GM12892 (cell line): ENCODE results near the gene IP6K2.
"Not testable (repeated sequence)": the region's sequence is repeated elsewhere in the genome, so short reads cannot be mapped to it uniquely, and the experiment has no call there.

Experiments
- DNase-seq: peaks from one replicate; pipeline ENCODE4 v3.0.0; 2011; ENCODE audit not compliant: insufficient read length
- FAIRE-seq: peaks from 2 replicates; lab custom pipeline; 2011; peaks lifted over from hg19 to GRCh38; lab: Jason Lieb, UNC
- POLR2A ChIP-seq: IDR thresholded peaks from 2 replicates; pipeline ENCODE4 v1.6.1; 2011; ENCODE audit warnings: low read depth, low read length, control low read depth
- POLR2AphosphoS5 ChIP-seq: IDR thresholded peaks from 2 replicates; pipeline ENCODE4 v1.6.1; 2011; ENCODE audit warnings: low read depth, low read length, control low read depth
- TAF1 ChIP-seq: IDR thresholded peaks from 2 replicates; pipeline ENCODE4 v1.6.1; 2011; ENCODE audit warnings: low read depth, mild to moderate bottlenecking, control low read depth, low read length, borderline replicate concordance

The IP6K2 gene

DNA sequence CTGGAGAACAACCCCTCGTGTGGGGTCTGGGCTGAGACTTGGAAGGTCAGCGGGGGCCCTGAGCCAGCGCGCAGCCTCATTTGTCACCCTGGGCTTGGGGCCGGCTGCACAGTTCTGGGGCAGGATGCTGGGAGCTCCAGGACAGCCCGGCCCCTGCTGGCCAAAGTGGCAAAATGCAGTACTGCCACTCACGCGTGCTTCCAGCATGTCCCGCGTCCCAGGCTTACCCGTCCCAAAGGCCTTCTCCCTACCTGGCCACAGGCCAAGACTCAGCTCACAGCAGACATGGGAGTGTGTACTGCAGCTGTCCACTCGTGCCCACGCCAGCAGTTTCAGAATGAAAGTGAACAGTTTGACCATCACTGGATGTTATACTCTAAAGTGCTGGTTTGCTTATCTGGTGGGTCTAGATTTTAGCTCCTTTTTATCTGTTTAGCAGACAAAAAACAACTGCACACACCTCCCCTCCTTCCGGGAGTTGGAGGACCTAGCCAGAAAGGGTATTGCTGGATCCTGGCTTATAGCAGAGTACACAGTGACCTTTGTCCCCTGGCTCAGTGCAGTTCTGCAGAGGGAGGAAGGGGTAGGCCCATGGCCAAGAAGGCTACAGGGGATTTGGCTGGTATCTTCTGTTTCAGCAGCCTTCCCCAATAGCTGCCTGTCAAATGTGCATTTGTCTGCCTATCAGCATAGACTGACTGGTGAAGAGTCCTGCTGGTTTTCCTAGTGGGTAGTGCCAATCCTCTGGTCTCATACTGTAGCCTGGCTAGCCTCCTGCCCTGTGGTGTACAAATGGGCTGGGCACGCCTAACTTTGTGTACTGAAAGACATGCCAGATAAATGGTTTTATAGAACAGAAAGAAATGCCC lies 23.2 kb upstream of the IP6K2 start:
- peak; percentile 91 for FAIRE-seq
- peak; percentile 85 for DNase-seq
- TF ChIP-seq POLR2AphosphoS5: no peak
- no peak for TF ChIP-seq TAF1
- no peak for TF ChIP-seq POLR2A

DNA sequence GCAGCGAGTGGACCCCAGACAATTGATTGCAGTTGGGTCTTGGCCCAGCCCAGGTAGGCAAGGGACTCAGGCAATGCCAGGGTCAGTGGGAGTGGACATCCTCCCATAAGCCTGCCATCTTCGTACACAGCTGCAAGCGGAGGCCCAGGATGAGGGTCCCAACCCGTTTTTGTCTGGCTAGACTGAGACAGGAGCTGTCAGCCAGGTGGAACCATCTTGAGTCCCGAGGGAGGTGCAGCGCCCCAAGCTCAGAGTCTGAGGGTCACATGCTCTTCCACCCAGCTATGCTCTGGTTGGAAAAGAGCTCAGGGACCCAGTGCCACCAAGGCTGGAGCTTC lies 22.6 kb upstream of the IP6K2 start:
- FAIRE-seq: no peak
- DNase-seq: no peak
- TF ChIP-seq POLR2A: no peak
- TF ChIP-seq TAF1: no peak
- no peak for TF ChIP-seq POLR2AphosphoS5

DNA sequence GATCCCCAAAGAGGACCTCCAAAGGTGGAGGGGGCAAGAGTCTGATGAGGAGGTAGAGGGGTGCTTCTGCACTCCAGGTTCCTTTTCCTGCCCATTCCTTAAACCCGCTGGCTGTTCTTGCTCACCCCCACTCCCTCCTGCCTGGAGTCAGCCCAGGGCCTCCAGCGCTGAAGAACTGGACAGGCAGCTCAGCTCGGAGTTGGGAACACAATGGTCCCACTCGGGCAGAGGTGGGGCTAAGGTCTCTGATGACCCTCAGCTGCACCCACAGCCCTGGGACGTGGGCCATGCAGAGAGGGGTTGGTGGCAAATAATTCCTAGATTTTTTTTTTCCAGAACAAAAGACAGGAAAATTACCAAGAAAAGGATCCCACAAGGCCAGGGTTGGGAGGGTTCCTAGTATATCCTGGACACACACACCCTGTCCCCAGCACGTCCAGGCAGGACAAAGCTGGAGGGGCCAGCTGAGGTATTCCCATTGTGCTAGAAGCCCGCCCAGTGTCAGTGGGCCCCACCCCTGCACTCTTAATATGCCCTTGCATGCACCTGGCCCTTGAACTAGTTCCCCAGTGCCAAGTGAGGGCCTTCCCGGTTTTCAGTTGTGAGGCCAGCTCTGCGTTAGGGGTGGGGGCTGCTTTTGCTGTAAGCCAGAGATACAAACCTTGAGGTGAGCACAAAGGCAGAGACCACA lies 22.1 kb upstream of the IP6K2 start:
- FAIRE-seq: no peak
- DNase-seq: no peak
- TF ChIP-seq TAF1 (no peak), POLR2AphosphoS5 (no peak), POLR2A (no peak)

DNA sequence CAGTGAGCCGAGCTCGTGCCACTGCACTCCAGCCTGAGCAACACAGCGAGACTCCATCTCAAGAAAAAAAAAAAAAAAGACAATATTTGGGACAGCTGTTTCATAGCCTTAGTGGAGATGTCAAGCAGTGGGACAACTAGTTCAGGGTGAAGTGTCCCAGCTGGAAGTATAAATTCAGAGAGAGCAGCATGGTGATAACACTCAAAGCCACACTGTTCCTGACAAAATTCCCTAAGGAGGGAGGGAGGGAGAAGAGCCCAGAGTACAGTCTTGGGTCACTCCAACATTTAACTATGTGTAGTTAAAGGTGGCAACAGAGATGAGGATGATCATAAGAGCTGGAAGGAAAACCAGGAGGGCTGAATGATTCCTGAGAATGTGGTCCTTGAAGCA lies 21.1 kb upstream of the IP6K2 start:
- TF ChIP-seq TAF1 (no peak), POLR2A (no peak)
- DNase-seq (no peak), FAIRE-seq (no peak)

DNA sequence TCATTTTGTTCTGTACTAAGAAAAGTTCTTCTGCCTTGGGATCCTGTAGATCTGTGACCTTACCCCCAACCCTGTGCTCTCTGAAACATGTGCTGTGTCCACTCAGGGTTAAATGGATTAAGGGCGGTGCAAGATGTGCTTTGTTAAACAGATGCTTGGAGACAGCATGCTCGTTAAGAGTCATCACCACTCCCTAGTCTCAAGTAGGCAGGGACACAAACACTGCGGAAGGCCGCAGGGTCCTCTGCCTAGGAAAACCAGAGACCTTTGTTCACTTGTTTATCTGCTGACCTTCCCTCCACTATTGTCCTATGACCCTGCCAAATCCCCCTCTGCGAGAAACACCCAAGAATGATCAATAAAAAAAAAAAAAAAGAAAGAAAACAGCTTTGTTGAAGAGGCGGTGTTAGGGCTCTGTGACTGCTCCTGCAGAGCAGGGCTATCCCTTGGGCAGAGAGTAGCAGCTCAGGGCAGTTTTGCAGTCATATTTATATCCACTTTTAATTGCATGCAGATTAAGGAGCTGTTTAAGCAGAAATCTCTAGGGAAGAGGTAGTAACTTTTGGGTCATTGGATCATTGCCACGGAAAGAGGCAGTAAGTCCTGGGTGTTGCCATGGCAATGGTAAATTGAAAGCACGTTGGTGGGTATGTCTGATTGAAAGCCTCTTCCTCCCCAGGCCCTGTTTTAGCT lies 18.2 kb upstream of the IP6K2 start:
- DNase-seq: not testable (repeated sequence)

DNA sequence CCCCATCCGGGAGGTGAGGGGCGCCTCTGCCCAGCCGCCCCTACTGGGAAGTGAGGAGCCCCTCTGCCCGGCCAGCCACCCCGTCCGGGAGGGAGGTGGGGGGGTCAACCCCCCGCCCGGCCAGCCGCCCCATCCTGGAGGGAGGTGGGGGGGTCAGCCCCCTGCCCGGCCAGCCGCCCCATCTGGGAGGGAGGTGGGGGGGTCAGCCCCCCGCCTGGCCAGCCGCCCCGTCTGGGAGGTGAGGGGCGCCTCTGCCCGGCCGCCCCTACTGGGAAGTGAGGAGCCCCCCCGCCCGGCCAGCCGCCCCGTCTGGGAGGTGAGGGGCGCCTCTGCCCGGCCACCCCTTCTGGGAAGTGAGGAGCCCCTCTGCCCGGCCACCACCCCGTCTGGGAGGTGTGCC lies 17.5 kb upstream of the IP6K2 start:
- FAIRE-seq, DNase-seq: not testable (repeated sequence)

More for the DNA sequence above, 18.2 kb upstream of the IP6K2 start:
- FAIRE-seq: not testable (repeated sequence)

GRCh38 chr3:48733752-48734518 lies 16.9 kb upstream of the IP6K2 start:
- FAIRE-seq, DNase-seq: not testable (repeated sequence)

DNA sequence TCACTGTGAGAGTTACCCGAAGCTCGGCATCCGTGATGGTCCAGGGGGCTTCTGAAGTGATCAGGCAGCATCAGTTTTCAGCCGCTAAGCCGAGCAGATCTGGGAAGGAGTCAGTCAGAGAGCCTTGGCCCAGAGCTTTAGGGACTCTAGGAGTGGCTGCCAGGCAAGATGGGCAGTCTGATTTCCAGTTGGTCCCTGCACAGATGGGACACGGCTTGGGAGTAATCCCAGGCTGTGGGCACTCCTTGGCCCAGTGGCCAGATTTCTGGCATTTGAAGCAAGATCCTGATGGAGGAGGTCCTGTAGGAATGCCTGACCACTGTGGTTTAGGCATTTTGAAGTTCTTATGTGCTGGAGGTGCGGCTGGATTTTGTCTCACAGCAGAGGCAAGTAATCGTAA lies 10.5 kb upstream of the IP6K2 start:
- TF ChIP-seq POLR2A: no peak
- FAIRE-seq (no peak), DNase-seq (no peak)

- not testable (repeated sequence) for DNase-seq, FAIRE-seq
Observed at GRCh38 chr3:48725185-48725855, 8.3 kb upstream of the IP6K2 start.

GRCh38 chr3:48723725-48724124 lies 6.7 kb upstream of the IP6K2 start:
- FAIRE-seq (no peak), DNase-seq (no peak)
- TF ChIP-seq POLR2AphosphoS5 (no peak), POLR2A (no peak), TAF1 (no peak)

DNA sequence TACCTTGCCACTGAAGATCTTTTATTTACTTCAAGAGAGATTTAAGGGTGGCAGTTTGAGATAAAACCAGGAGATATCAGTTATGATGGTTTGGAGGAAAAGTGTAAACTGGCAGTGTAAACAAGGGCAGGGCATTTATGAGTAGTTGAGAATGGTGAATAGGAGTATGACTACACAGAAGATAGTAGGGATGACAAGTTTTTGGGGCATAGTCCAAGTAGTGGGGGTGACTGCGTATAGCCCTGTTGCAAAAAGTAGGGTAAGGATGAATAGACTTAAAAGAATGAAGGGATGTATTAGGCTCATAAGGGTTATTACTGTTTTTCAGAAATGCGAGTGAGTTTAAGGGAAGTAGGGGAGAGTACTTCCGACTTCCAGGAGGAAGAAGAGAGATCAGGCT lies 6.3 kb upstream of the IP6K2 start:
- not testable (repeated sequence) for DNase-seq

GRCh38 chr3:48716508-48716981 lies 476 bp downstream of the IP6K2 start:
- TF ChIP-seq POLR2A (no peak), POLR2AphosphoS5 (no peak), TAF1 (no peak)
- FAIRE-seq (no peak), DNase-seq (no peak)

More for the DNA sequence above, 6.3 kb upstream of the IP6K2 start:
- FAIRE-seq: not testable (repeated sequence)
